Hindlimb muscle (tissue), 1 donor: Measurements from ENCODE around the gene TMEM205. TPM values are rescaled to one million over a fixed set of nuclear protein-coding genes. Genes with fewer than 3 reads are reported as not detected.
A peak's percentile ranks its signal among the peaks of the same experiment; 100 is the strongest.

Source experiments
- DNase-seq: peaks from one replicate; pipeline ENCODE4 v3.0.0-alpha.2; 2013
- polyA plus RNA-seq: library from polyadenylated mRNA; unstranded; fragments of 120-200 nt; gene quantifications from one replicate; pipeline ENCODE4 v1.2.1, GENCODE V29; 2013; ENCODE audit not compliant: insufficient read length

Gene TMEM205
- polyA plus RNA-seq, 1 donor, result 48.5 TPM

DNA sequence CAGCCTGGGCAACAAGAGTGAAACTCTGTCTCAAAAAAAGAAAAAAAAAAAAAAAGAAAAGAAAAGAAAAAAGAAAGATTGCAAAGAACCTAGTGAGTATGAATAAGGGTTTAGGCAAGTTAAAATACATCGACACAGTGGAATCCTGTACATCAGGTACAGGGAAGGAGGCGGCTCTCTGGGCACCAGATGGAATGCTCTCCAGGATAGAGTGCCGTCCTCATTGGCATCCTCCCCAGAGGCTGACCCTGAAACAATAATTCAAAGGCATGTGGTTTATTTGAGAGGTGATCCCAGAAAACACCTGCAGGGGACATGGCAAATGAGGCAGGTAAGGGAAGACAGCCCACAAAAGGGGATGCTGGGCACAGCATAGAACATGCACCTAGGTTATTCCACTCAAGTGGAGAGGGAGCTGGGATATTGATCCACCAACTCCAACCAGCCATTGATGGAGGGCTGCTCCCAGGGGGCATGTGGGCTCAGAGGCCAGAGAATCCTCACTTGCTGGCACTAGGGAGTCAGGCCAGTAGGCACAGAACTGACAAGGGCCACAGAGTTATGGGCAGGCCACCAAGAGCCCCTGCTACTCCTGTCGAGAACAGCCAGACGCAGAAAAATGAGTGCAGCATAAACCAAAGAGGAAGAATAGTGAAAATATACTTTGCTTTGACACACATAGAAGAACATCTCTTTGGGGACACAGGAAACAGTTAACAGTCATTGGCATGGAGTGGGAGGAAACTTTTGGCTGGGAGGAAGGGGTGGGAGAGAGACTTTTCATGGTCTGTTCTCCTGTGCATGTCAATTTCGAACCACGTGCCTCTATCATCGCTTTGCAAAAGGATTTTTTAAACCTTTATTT lies 45.9 kb downstream of the TMEM205 start:
- DNase-seq, result no peak

DNA sequence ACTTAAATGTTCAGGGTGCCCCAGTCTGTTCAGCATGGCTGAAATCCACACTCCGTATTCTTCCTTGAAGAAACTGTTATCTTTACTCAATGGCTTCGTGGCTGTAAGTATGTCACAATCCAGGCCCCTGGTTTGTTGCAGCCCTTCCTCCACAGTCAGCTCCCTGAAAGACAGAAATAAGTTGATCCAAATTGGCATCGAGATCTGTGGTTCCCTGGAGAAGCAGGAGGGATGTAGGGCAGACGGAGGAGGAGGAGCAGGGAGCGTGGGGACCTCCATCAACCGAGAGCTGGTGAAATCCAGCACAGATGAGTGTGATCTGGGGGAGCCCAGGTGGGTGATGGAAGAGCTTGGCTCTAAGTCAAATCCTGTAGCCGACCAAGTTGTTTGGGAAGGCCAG lies 49.8 kb downstream of the TMEM205 start:
- DNase-seq, result no peak

DNA sequence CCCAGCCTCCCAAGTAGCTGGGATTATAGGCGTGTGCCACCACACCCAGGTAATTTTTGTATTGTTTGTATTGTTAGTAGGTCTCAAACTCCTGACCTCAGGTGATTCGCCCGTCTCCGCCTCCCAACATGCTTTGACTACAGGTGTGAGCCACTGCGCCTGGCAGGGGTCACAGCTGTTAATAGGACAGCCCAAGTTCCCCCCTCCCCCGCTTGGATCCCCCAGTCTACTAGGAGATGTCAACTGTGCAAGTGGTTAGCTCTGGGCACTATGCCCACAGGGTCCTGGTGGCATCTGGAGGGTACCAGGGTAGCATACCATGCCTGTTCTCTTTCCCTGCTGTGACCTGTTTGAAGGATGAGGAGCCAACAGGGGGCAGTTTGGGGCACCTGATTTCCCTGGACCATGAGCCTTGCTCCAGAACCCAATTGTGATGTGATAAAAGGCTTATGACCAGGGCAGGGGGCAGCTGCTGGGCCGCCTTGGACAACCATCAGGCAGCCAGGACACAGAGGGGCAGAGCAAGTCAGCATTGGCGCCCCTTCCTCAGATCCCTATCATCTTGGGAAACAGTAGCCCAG lies 50.3 kb downstream of the TMEM205 start, which contains the start of gene TSPAN16:
Gene TSPAN16, plus strand, starts transcription at position 496 of the 581 bp plus-strand sequence. CDS start 138 bp downstream, outside the sequence.
- no peak for DNase-seq

DNA sequence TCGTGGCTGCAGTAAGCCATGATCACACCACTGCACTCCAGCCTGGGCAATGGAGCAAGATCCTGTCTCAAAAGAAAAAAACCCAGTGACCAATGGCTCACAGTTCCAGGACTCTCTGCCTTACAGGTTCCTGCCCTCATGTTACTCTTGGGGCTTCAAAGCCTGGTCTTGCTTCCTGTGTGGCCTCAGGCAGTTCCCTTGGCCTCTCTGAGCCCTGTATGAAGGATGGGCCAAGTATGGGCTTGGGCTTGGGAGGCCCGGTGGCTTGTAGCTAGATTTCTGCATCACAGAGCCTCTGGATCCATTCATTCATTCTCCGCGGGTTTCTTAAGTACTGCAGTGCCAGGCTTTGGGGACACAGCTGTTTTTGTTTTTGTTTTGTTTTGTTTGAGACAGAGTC lies 50.9 kb downstream of the TMEM205 start:
- DNase-seq, result no peak

DNA sequence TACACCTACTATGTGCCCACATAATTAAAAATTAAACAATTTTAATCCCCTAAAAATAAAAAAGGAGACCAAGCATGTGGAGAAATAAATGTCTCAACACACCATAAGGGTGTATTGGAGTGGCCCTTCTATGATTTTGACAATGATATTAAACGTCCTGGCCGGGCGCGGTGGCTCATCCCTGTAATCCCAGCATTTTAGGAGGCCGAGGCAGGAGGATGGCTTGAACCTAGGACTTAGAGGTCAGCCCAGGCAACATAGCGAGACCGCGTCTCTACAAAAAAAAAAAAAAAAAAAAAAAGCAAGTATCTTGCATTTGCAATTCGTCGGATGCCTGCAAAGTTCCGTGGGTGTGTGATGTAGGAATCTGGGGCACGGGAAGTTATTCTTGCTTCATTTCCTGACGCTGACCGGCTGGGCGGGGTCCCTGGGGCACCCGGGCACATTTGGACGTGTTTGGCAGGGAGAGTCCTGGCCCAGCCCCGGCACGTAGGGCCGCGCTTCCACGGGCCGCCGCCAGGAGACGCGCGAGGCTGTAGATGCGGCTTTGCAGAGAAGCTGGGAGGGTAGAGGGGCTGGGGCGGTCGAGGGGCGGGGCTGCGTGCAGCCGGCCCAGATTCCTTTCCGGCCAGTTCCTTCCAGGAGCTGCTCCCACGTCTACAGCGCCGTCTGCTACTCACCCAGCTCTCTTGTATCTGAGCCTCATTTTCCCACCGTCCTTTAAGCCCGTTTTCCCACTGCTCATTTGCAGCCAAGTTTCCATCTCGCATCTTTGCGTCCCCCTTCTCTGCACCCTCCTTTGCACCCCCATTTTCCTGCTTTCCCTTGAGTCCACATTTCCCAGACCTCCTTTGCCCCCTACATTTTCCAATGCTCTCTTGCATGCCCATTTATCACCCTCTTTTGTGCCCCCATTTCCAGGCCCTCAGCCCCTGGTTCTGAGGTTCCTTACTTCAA lies 52.4 kb downstream of the TMEM205 start:
- DNase-seq, result peak; percentile 93

Other genes with a start within 250 kb of the TMEM205 start
- 10.2 TPM for gene SPC24, start 190.5 kb downstream of the TMEM205 start, polyA plus RNA-seq
- gene KANK2, start 148.7 kb downstream of the TMEM205 start, polyA plus RNA-seq, result 116 TPM
- 2.9 TPM for gene ANGPTL8, start 106.6 kb downstream of the TMEM205 start, polyA plus RNA-seq
- 45.9 TPM for gene DOCK6, start 83.7 kb downstream of the TMEM205 start, polyA plus RNA-seq
- gene TSPAN16, start 50.1 kb downstream of the TMEM205 start, polyA plus RNA-seq, result not detected
- 6.3 TPM for gene RAB3D, start 6.6 kb downstream of the TMEM205 start, polyA plus RNA-seq
- 10.9 TPM for gene CCDC159, start 251 bp upstream of the TMEM205 start, polyA plus RNA-seq
- gene PLPPR2, start 9.2 kb upstream of the TMEM205 start, polyA plus RNA-seq, result 12.7 TPM
- 1.3 TPM for gene SWSAP1, start 28.4 kb upstream of the TMEM205 start, polyA plus RNA-seq
- gene EPOR, start 38.0 kb upstream of the TMEM205 start, polyA plus RNA-seq, result 4.4 TPM
- 0.15 TPM for gene RGL3, start 73.0 kb upstream of the TMEM205 start, polyA plus RNA-seq
- 0.30 TPM for gene ODAD3, start 88.9 kb upstream of the TMEM205 start, polyA plus RNA-seq
- 192 TPM for gene PRKCSH, start 89.4 kb upstream of the TMEM205 start, polyA plus RNA-seq
- gene ELAVL3, start 134.8 kb upstream of the TMEM205 start, polyA plus RNA-seq, result not detected
- gene ZNF653, start 159.6 kb upstream of the TMEM205 start, polyA plus RNA-seq, result 6.7 TPM
- 54.1 TPM for gene ECSIT, start 182.9 kb upstream of the TMEM205 start, polyA plus RNA-seq
- gene CNN1, start 192.6 kb upstream of the TMEM205 start, polyA plus RNA-seq, result 43.0 TPM
- gene ELOF1, start 213.0 kb upstream of the TMEM205 start, polyA plus RNA-seq, result 35.6 TPM
- gene ACP5, start 231.4 kb upstream of the TMEM205 start, polyA plus RNA-seq, result 2.7 TPM